ENCODE measurements around the gene VPS4A. TPM values are rescaled to one million over a fixed set of nuclear protein-coding genes. Genes with fewer than 3 reads are reported as not detected.

VPS4A gene
- total RNA-seq, 1 donor from 2014 or later: 28.9 TPM

- Mint-ChIP-seq H3K4me3 (ENCODE audit: unreplicated experiment) (no peak overlapping the region), H3K27me3 (ENCODE audit: low read depth, unreplicated experiment) (no peaks in the 10 kb centered on the region), H3K36me3 (ENCODE audit: low read depth, unreplicated experiment) (peaks cover 11% of the 10 kb centered on the region), H3K27ac (ENCODE audit: unreplicated experiment) (no peak overlapping the region), H3K9me3 (ENCODE audit: unreplicated experiment) (no peaks in the 10 kb centered on the region), H3K4me1 (ENCODE audit: low read depth, unreplicated experiment) (peaks cover 3% of the 10 kb centered on the region)
- Histone ChIP-seq H3K9me3 (ENCODE audit: insufficient read depth, low read depth, low read length) (no peaks in the 10 kb centered on the region), H3K27ac (ENCODE audit: low read depth, low read length) (no peak overlapping the region), H3K4me2 (ENCODE audit: low read length) (no peak overlapping the region), H3K36me3 (ENCODE audit: insufficient read depth, low read length) (peaks cover 10% of the 10 kb centered on the region), H3K9ac (ENCODE audit: low read length) (no peak overlapping the region), H2AFZ (ENCODE audit: low read depth, low read length) (no peak overlapping the region), H3K79me2 (ENCODE audit: insufficient read depth, low read length) (no peaks in the 10 kb centered on the region), H3K27me3 (ENCODE audit: insufficient read depth, low read length) (no peaks in the 10 kb centered on the region), H3K4me3 (ENCODE audit: insufficient read depth, low read depth, low read length) (no peak overlapping the region), H3K4me1 (ENCODE audit: insufficient read depth, low read length) (no peaks in the 10 kb centered on the region), H4K20me1 (ENCODE audit: insufficient read depth, low read length) (peaks cover 5% of the 10 kb centered on the region)
- FAIRE-seq: no peak
- DNase-seq (ENCODE audit: low read depth): no peak
- no peak for TF ChIP-seq CTCF (IDR thresholded peaks at IDR 0.05; ENCODE audit: insufficient read depth, low read depth, low read length)
- no peak for TF ChIP-seq EZH2 (IDR thresholded peaks at IDR 0.05; ENCODE audit: insufficient read depth, low read length)
Measured at GRCh38 chr16:69298261-69298660, 12.9 kb upstream of the VPS4A start.

GRCh38 chr16:69301187-69301586 lies 10.0 kb upstream of the VPS4A start:
- Mint-ChIP-seq H3K27me3 (ENCODE audit: low read depth, unreplicated experiment) (no peaks in the 10 kb centered on the region), H3K4me3 (ENCODE audit: unreplicated experiment) (no peak overlapping the region), H3K9me3 (ENCODE audit: unreplicated experiment) (no peaks in the 10 kb centered on the region), H3K36me3 (ENCODE audit: low read depth, unreplicated experiment) (peaks cover 11% of the 10 kb centered on the region), H3K4me1 (ENCODE audit: low read depth, unreplicated experiment) (no peaks in the 10 kb centered on the region), H3K27ac (ENCODE audit: unreplicated experiment) (no peak overlapping the region)
- no peak for TF ChIP-seq EZH2 (IDR thresholded peaks at IDR 0.05; ENCODE audit: insufficient read depth, low read length)
- no peak for TF ChIP-seq CTCF (IDR thresholded peaks at IDR 0.05; ENCODE audit: insufficient read depth, low read depth, low read length)
- Histone ChIP-seq H3K79me2 (ENCODE audit: insufficient read depth, low read length) (no peaks in the 10 kb centered on the region), H4K20me1 (ENCODE audit: insufficient read depth, low read length) (peaks cover 3% of the 10 kb centered on the region), H3K27ac (ENCODE audit: low read depth, low read length) (no peak overlapping the region), H2AFZ (ENCODE audit: low read depth, low read length) (no peak overlapping the region), H3K4me2 (ENCODE audit: low read length) (no peak overlapping the region), H3K9ac (ENCODE audit: low read length) (no peak overlapping the region), H3K36me3 (ENCODE audit: insufficient read depth, low read length) (peaks cover 16% of the 10 kb centered on the region), H3K4me3 (ENCODE audit: insufficient read depth, low read depth, low read length) (no peak overlapping the region), H3K9me3 (ENCODE audit: insufficient read depth, low read depth, low read length) (no peaks in the 10 kb centered on the region), H3K4me1 (ENCODE audit: insufficient read depth, low read length) (no peaks in the 10 kb centered on the region), H3K27me3 (ENCODE audit: insufficient read depth, low read length) (no peaks in the 10 kb centered on the region)
- no peak for FAIRE-seq
- DNase-seq (ENCODE audit: low read depth): no peak

GRCh38 chr16:69301861-69302260 lies 9.3 kb upstream of the VPS4A start:
- H3K4me3 ChIP-seq (ENCODE audit: insufficient read depth, low read depth, low read length): no peak overlapping the region
- H3K27ac Mint-ChIP-seq (ENCODE audit: unreplicated experiment): no peak overlapping the region
- H3K27me3 ChIP-seq (ENCODE audit: insufficient read depth, low read length): no peaks in the 10 kb centered on the region
- FAIRE-seq (no peak), DNase-seq (ENCODE audit: low read depth) (no peak)
- no peaks in the 10 kb centered on the region for H3K9me3 Mint-ChIP-seq (ENCODE audit: unreplicated experiment)
- no peak overlapping the region for H3K4me3 Mint-ChIP-seq (ENCODE audit: unreplicated experiment)
- no peaks in the 10 kb centered on the region for H3K9me3 ChIP-seq (ENCODE audit: insufficient read depth, low read depth, low read length)
- H3K36me3 Mint-ChIP-seq (ENCODE audit: low read depth, unreplicated experiment): peaks cover 11% of the 10 kb centered on the region
- no peaks in the 10 kb centered on the region for H3K4me1 Mint-ChIP-seq (ENCODE audit: low read depth, unreplicated experiment)
- H3K4me1 ChIP-seq (ENCODE audit: insufficient read depth, low read length): no peaks in the 10 kb centered on the region
- H3K4me2 ChIP-seq (ENCODE audit: low read length): no peak overlapping the region
- peaks cover 3% of the 10 kb centered on the region for H4K20me1 ChIP-seq (ENCODE audit: insufficient read depth, low read length)
- peaks cover 16% of the 10 kb centered on the region for H3K36me3 ChIP-seq (ENCODE audit: insufficient read depth, low read length)
- no peaks in the 10 kb centered on the region for H3K79me2 ChIP-seq (ENCODE audit: insufficient read depth, low read length)
- no peak overlapping the region for H3K9ac ChIP-seq (ENCODE audit: low read length)
- TF ChIP-seq EZH2 (IDR thresholded peaks at IDR 0.05; ENCODE audit: insufficient read depth, low read length) (no peak), CTCF (IDR thresholded peaks at IDR 0.05; ENCODE audit: insufficient read depth, low read depth, low read length) (no peak)
- no peaks in the 10 kb centered on the region for H3K27me3 Mint-ChIP-seq (ENCODE audit: low read depth, unreplicated experiment)
- no peak overlapping the region for H2AFZ ChIP-seq (ENCODE audit: low read depth, low read length)
- H3K27ac ChIP-seq (ENCODE audit: low read depth, low read length): no peak overlapping the region

Data from astrocyte (in vitro differentiated cells and primary cell).